Suprapubic skin (tissue), 3 donors: ENCODE measurements around the gene ITIH5.

Experiments
- CTCF ChIP-seq, 2 donors: fragments of 200-600 bp in 1 of 2; fragments of 450-650 bp in 1 of 2; sonication (generic) in 1 of 2; IDR thresholded peaks; one replicate each; pipeline ENCODE4 v1.5.1; 2016 to 2019; ENCODE audit warnings: antibody characterized with exemption in 2 of 2, mild to moderate bottlenecking in 1 of 2, moderate library complexity in 1 of 2
- EP300 ChIP-seq: sonication (generic); formaldehyde crosslinking; IDR thresholded peaks from one replicate; pipeline ENCODE4 v1.6.1; 2017; ENCODE audit warnings: antibody characterized with exemption
- POLR2A ChIP-seq, 2 donors: fragments of 450-650 bp; IDR thresholded peaks; one replicate each; pipeline ENCODE4 v1.6.1; 2017; ENCODE audit warnings: antibody characterized with exemption in 2 of 2, mild to moderate bottlenecking in 2 of 2, moderate library complexity in 2 of 2

- TF ChIP-seq CTCF (IDR thresholded peaks at IDR 0.05) (no peak), EP300 (no peak), POLR2A (IDR thresholded peaks at IDR 0.05) (no peak)
Measured at GRCh38 chr10:7596356-7596755, 70.4 kb downstream of the ITIH5 start.
